Astrocyte of the spinal cord (primary cell): ENCODE data around the gene TMEM132D.

Source experiments
- DNase-seq: peaks from one replicate; pipeline ENCODE4 v3.0.0; 2011; ENCODE audit warnings: low read depth, low spot score
- H3K4me3 ChIP-seq: 2 replicates; pipeline ENCODE4 v1.5.1; 2011; ENCODE audit warnings: low read depth, mild to moderate bottlenecking, low read length, moderate library complexity
- CTCF ChIP-seq: IDR thresholded peaks from 2 replicates; pipeline ENCODE4 v1.5.1; 2012; ENCODE audit warnings: low read depth, mild to moderate bottlenecking, low read length, inconsistent platforms
- in situ Hi-C: cut with HindIII; loops from 2 replicates; pipeline ENCODE4 v1.10.0; 2017; ENCODE audit warnings: low sequenced_read_pairs

TMEM132D gene

GRCh38 chr12:129523621-129524020, 380.2 kb downstream of the TMEM132D start:
- DNase-seq, result no peak
- no peak for TF ChIP-seq CTCF
- in situ Hi-C loops, result no loop called here
- H3K4me3 ChIP-seq, result no peak overlapping the region

- peak; percentile 62 for DNase-seq
- in situ Hi-C loops, result no loop called here
- H3K4me3 ChIP-seq, result no peak overlapping the region
- TF ChIP-seq CTCF, result no peak
These were observed 383.1 kb downstream of the TMEM132D start for GRCh38 chr12:129520739-129521138.

GRCh38 chr12:129503802-129504201, 400.0 kb downstream of the TMEM132D start:
- no peak for DNase-seq
- H3K4me3 ChIP-seq, result no peak overlapping the region
- in situ Hi-C loops, result no loop called here
- no peak for TF ChIP-seq CTCF

GRCh38 chr12:129496226-129496625, 407.6 kb downstream of the TMEM132D start:
- no peak overlapping the region for H3K4me3 ChIP-seq
- no peak for TF ChIP-seq CTCF
- DNase-seq, result peak; percentile 4
- in situ Hi-C loops, result no loop called here

- TF ChIP-seq CTCF, result no peak
- DNase-seq, result no peak
- in situ Hi-C loops, result no loop called here
- no peak overlapping the region for H3K4me3 ChIP-seq
These were observed 409.1 kb downstream of the TMEM132D start for GRCh38 chr12:129494766-129495165.

- TF ChIP-seq CTCF, result no peak
- DNase-seq, result no peak
- in situ Hi-C loops, result no loop called here
- H3K4me3 ChIP-seq, result no peak overlapping the region
These were observed 409.6 kb downstream of the TMEM132D start for GRCh38 chr12:129494260-129494659.

- in situ Hi-C loops, result no loop called here
- DNase-seq, result no peak
- H3K4me3 ChIP-seq, result no peak overlapping the region
These were observed 414.6 kb downstream of the TMEM132D start for GRCh38 chr12:129489100-129489676.

More at GRCh38 chr12:129489100-129489676, 414.6 kb downstream of the TMEM132D start:
- TF ChIP-seq CTCF, result no peak
